ENCODE data around the gene ADAMTS14. TPM values are rescaled to one million over a fixed set of nuclear protein-coding genes. Genes with fewer than 3 reads are reported as not detected.

The ADAMTS14 gene
- total RNA-seq, 1 donor from 2014 or later, result 19.4 TPM

DNA sequence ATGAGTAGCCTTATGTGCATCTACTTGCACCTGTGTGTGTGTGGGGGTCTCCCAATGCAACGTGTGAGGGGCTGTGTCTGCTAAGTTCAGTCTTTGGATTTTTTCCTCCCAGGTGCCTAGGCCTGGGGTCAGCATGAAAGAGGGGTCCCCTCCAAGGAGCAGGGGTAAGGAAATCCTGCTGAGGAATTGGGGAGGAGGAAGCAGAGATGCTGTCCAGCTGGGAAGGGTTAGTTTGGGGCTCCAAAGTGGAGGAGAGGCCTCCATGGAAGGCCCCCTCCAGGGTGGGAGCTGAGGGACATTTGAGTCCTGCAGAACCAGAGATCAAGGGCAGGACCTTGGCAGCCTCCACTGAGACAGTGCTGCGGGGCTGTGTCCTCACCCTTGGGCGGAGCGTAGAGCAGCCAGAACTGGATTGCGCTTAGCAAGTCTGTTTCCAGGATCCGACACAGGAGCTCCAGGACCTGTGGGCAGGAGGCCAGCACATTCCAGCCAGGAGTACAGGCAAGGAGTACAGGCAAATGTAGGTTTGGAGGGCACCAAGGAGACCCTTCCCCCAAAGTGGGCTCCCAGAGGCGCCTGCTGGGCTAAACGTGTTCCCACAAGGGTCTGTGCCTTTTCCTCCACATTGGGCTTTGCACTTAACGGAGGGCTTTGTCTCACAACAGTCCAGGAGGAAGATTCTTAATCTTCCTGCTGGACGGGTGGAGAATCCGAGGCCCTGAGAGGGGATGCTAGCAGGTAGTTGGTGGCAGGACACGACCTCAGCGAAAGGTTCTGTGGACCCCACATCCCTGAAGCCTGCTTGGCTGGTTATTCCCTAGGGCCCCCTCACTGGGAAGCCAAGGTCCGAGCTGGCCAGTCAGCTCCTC is 102.7 kb downstream of the ADAMTS14 start:
- no peaks in the 10 kb centered on the region for H3K79me2 ChIP-seq (ENCODE audit: insufficient read depth, low read length)
- H3K4me1 Mint-ChIP-seq (ENCODE audit: low read depth, unreplicated experiment), result no peaks in the 10 kb centered on the region
- H3K4me2 ChIP-seq (ENCODE audit: low read length), result no peak overlapping the region
- no peaks in the 10 kb centered on the region for H3K36me3 ChIP-seq (ENCODE audit: insufficient read depth, low read length)
- H3K4me3 Mint-ChIP-seq (ENCODE audit: unreplicated experiment), result no peak overlapping the region
- H2AFZ ChIP-seq (ENCODE audit: low read depth, low read length), result no peak overlapping the region
- H3K27ac ChIP-seq (ENCODE audit: low read depth, low read length), result no peak overlapping the region
- no peaks in the 10 kb centered on the region for H3K4me1 ChIP-seq (ENCODE audit: insufficient read depth, low read length)
- H3K27me3 ChIP-seq (ENCODE audit: insufficient read depth, low read length), result peaks cover 2% of the 10 kb centered on the region
- H3K9me3 Mint-ChIP-seq (ENCODE audit: unreplicated experiment), result no peaks in the 10 kb centered on the region
- H3K27ac Mint-ChIP-seq (ENCODE audit: unreplicated experiment), result no peak overlapping the region
- H3K4me3 ChIP-seq (ENCODE audit: insufficient read depth, low read depth, low read length), result no peak overlapping the region
- TF ChIP-seq, protein P1, sequence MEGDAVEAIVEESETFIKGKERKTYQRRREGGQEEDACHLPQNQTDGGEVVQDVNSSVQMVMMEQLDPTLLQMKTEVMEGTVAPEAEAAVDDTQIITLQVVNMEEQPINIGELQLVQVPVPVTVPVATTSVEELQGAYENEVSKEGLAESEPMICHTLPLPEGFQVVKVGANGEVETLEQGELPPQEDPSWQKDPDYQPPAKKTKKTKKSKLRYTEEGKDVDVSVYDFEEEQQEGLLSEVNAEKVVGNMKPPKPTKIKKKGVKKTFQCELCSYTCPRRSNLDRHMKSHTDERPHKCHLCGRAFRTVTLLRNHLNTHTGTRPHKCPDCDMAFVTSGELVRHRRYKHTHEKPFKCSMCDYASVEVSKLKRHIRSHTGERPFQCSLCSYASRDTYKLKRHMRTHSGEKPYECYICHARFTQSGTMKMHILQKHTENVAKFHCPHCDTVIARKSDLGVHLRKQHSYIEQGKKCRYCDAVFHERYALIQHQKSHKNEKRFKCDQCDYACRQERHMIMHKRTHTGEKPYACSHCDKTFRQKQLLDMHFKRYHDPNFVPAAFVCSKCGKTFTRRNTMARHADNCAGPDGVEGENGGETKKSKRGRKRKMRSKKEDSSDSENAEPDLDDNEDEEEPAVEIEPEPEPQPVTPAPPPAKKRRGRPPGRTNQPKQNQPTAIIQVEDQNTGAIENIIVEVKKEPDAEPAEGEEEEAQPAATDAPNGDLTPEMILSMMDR (IDR thresholded peaks at IDR 0.05; ENCODE audit: insufficient read depth, low read depth, low read length), result no peak
- TF ChIP-seq EZH2 (IDR thresholded peaks at IDR 0.05; ENCODE audit: insufficient read depth, low read length), result no peak
- no peaks in the 10 kb centered on the region for H3K9me3 ChIP-seq (ENCODE audit: insufficient read depth, low read depth, low read length)
- no peak overlapping the region for H3K9ac ChIP-seq (ENCODE audit: low read length)
- no peaks in the 10 kb centered on the region for H3K36me3 Mint-ChIP-seq (ENCODE audit: low read depth, unreplicated experiment)
- DNase-seq (ENCODE audit: low read depth) (no peak), FAIRE-seq (no peak)
- H4K20me1 ChIP-seq (ENCODE audit: insufficient read depth, low read length), result no peaks in the 10 kb centered on the region
- peaks cover 34% of the 10 kb centered on the region for H3K27me3 Mint-ChIP-seq (ENCODE audit: low read depth, unreplicated experiment)

DNA sequence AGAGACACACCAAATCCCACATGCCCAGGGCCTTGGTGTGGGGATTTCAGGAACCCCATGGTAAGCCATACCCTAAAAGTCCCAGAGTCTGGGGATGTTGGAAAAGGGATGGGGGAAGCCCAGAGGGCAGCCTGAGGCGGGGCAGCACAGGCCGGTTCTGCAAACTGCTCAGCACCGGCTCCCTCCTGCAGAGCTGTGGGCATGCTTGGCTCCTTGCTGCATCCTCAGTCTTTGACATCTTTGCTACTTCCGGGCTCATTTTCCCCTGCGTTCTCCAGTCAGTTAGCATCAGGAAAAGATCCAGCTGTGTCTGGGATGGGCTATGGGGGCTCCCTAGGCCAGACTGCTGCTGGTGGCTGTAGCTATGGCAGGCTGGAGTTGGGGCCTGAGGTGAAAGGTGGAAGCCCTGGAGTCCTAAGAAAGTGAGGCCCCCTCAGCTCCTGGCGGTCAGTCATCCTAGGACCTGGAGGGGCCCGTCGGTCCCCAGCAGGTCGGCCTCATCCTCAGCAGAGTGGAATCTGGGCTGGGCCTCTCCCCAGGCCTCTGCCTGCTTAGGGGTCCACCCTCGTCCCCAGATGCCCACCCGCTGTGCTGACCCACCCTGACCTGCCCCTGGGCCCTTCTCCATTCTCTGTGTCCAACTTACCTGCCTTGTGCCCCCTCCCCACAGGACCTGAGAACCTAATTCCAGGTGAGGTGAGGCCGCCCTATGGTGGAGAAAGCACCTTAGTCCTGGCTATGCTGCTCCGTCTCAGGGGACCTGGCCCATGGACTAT is 103.6 kb downstream of the ADAMTS14 start:
- H3K4me1 ChIP-seq (ENCODE audit: insufficient read depth, low read length), result no peaks in the 10 kb centered on the region
- no peaks in the 10 kb centered on the region for H3K27me3 ChIP-seq (ENCODE audit: insufficient read depth, low read length)
- H3K4me3 ChIP-seq (ENCODE audit: insufficient read depth, low read depth, low read length), result no peak overlapping the region
- H3K4me1 Mint-ChIP-seq (ENCODE audit: low read depth, unreplicated experiment), result no peaks in the 10 kb centered on the region
- H2AFZ ChIP-seq (ENCODE audit: low read depth, low read length), result no peak overlapping the region
- H3K79me2 ChIP-seq (ENCODE audit: insufficient read depth, low read length), result no peaks in the 10 kb centered on the region
- H3K4me3 Mint-ChIP-seq (ENCODE audit: unreplicated experiment), result no peak overlapping the region
- TF ChIP-seq, protein P1 (IDR thresholded peaks at IDR 0.05; ENCODE audit: insufficient read depth, low read depth, low read length), result no peak
- no peak for TF ChIP-seq EZH2 (IDR thresholded peaks at IDR 0.05; ENCODE audit: insufficient read depth, low read length)
- no peaks in the 10 kb centered on the region for H3K9me3 Mint-ChIP-seq (ENCODE audit: unreplicated experiment)
- peaks cover 40% of the 10 kb centered on the region for H3K27me3 Mint-ChIP-seq (ENCODE audit: low read depth, unreplicated experiment)
- no peaks in the 10 kb centered on the region for H3K9me3 ChIP-seq (ENCODE audit: insufficient read depth, low read depth, low read length)
- no peak for DNase-seq (ENCODE audit: low read depth)
- H3K27ac ChIP-seq (ENCODE audit: low read depth, low read length), result no peak overlapping the region
- no peaks in the 10 kb centered on the region for H4K20me1 ChIP-seq (ENCODE audit: insufficient read depth, low read length)
- H3K9ac ChIP-seq (ENCODE audit: low read length), result no peak overlapping the region
- H3K27ac Mint-ChIP-seq (ENCODE audit: unreplicated experiment), result no peak overlapping the region
- H3K4me2 ChIP-seq (ENCODE audit: low read length), result no peak overlapping the region
- no peak for FAIRE-seq
- no peaks in the 10 kb centered on the region for H3K36me3 Mint-ChIP-seq (ENCODE audit: low read depth, unreplicated experiment)
- no peaks in the 10 kb centered on the region for H3K36me3 ChIP-seq (ENCODE audit: insufficient read depth, low read length)

Data from astrocyte (in vitro differentiated cells and primary cell).